Thyroid gland (tissue), 4 donors: Measurements from ENCODE around the gene CREB3L1. TPM values are rescaled to one million over a fixed set of nuclear protein-coding genes. Genes with fewer than 3 reads are reported as not detected.

Experiments used
- DNase-seq, 2 donors: peaks; one replicate each; pipeline ENCODE4 v3.0.0-alpha.2; 2019
- H3K27ac ChIP-seq, 3 donors: fragments of 200-600 bp; sonication (generic); 1 replicate in 2 of 3; 2 replicates in 1 of 3; pipeline ENCODE4 v1.5.1; 2016 to 2019; ENCODE audit warnings: mild to moderate bottlenecking in 1 of 3, moderate library complexity in 1 of 3
- H3K27me3 ChIP-seq: fragments of 200-600 bp; sonication (generic); one replicate; pipeline ENCODE4 v1.5.1; 2019
- H3K36me3 ChIP-seq, 2 donors: fragments of 200-600 bp; sonication (generic); one replicate each; pipeline ENCODE4 v1.5.1; 2016 to 2019
- H3K4me1 ChIP-seq, 2 donors: fragments of 200-600 bp; sonication (generic); one replicate each; pipeline ENCODE4 v1.5.1; 2017 to 2019
- H3K4me3 ChIP-seq, 3 donors: fragments of 200-600 bp; sonication (generic); replicated peaks in 1 of 3; 1 replicate in 2 of 3; 2 replicates in 1 of 3; pipeline ENCODE4 v1.5.1; 2016; ENCODE audit warnings: mild to moderate bottlenecking in 1 of 3
- H3K9me3 ChIP-seq: fragments of 200-600 bp; sonication (generic); one replicate; pipeline ENCODE4 v1.5.1; 2017
- POLR2A ChIP-seq, 2 donors: fragments of 450-650 bp; IDR thresholded peaks; one replicate each; pipeline ENCODE4 v1.6.1; 2017; ENCODE audit warnings: antibody characterized with exemption in 2 of 2, mild to moderate bottlenecking in 2 of 2, moderate library complexity in 1 of 2
- WGBS, 2 donors: methylation state at CpG; one replicate each; pipeline ENCODE4 v1.1.5; 2017; 5-methylcytosine and 5-hydroxymethylcytosine counted together
- intact Hi-C: fragments of 100-400 bp; cut with DNase I; formaldehyde crosslinking; loops from one replicate; pipeline ENCODE4 v1.15.1; 2023
- total RNA-seq, 4 donors: library from RNA; depleted of rRNA; stranded (reverse); fragments of >200 nt; gene quantifications; one replicate each; pipeline ENCODE4 v1.2.3, GENCODE V29; 2016
- TF ChIP-seq, protein P1 (sequence below), 6 experiments: fragments of 200-600 bp in 3 of 6; fragments of 450-650 bp in 3 of 6; sonication (generic) in 3 of 6; IDR thresholded peaks; one replicate each; pipeline ENCODE4 v1.5.1; 2016 to 2019; ENCODE audit warnings: antibody characterized with exemption in 6 of 6, mild to moderate bottlenecking in 2 of 6, inconsistent platforms in 1 of 6, moderate library complexity in 1 of 6

The CREB3L1 gene
- total RNA-seq, 4 donors from 2014 or later: 0.88 to 3.1 (median 2.1) TPM

DNA sequence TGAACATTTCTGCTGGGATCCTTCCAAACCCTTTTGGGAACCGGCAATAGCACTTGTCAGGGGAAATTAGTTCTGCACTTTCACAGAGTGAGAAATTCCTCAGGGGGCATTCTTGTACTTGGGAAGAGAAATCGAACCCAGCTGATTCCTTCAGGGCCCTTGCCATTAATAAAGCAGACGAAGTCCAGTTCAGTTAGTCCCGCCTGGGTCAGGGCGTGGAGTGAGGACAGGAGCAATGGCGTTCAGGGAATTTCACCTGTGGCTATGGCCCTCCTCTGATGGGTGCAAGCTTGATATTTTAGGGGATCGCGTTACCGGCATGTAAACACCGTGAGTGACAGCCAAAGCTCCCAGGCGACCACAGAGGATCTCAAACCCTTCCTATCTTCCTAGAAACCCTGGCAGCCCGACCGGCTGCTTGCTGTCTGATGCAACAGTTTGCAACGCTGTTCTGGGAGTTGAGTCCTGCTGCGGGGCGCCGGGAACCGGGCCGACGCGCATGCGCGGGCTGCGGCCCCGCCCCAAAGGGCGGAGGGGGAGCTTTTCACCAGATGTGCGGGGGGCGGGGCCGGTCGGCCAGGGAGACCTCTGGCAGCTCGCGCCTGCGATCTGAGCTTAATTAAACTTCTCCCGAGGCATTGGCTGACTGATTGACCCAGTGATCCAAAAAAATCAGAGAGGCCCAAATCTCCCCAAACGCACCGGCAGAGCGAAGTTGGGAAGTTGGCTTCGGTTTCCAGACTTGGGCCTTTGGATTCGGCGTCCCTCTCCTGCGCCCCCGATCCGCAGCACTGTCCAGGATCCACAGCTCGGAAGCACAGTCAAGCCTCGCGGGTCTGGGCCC, 34.3 kb upstream of the CREB3L1 start:
- TF ChIP-seq, protein P1, sequence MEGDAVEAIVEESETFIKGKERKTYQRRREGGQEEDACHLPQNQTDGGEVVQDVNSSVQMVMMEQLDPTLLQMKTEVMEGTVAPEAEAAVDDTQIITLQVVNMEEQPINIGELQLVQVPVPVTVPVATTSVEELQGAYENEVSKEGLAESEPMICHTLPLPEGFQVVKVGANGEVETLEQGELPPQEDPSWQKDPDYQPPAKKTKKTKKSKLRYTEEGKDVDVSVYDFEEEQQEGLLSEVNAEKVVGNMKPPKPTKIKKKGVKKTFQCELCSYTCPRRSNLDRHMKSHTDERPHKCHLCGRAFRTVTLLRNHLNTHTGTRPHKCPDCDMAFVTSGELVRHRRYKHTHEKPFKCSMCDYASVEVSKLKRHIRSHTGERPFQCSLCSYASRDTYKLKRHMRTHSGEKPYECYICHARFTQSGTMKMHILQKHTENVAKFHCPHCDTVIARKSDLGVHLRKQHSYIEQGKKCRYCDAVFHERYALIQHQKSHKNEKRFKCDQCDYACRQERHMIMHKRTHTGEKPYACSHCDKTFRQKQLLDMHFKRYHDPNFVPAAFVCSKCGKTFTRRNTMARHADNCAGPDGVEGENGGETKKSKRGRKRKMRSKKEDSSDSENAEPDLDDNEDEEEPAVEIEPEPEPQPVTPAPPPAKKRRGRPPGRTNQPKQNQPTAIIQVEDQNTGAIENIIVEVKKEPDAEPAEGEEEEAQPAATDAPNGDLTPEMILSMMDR (IDR thresholded peaks at IDR 0.05): no peak
- peak; percentile 19 to 88 for TF ChIP-seq POLR2A (IDR thresholded peaks at IDR 0.05)
- peak overlapping the region in 2 of 3 donors; percentile 20 to 32 for H3K4me3 ChIP-seq
- H3K36me3 ChIP-seq: no peaks in the 10 kb centered on the region
- intact Hi-C loops: no loop called here
- 1% methylated on average over 24 to 36 of the region's 46 CpGs for WGBS, 2 donors
- H3K27ac ChIP-seq: peak overlapping the region; percentile 46 to 74 (median 60)
- H3K27me3 ChIP-seq: no peaks in the 10 kb centered on the region
- H3K4me1 ChIP-seq: peaks cover 4 to 20% of the 10 kb centered on the region in 2 donors
- peak; percentile 92 to 94 for DNase-seq
- H3K9me3 ChIP-seq: no peaks in the 10 kb centered on the region

DNA sequence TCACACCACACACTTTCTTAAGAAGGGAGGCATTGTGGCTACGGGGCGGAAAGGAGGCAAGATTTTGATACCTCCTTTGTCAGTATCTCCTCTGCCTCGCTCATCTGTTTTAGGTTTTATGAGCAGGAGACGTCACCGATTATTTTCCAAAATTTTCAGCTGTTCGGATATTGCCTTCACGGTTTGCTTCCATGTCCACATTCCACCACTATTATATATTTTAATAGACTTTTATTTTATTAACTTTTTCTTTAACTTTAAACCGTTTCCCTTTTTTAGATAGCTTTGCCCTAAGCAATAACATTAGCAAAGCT, 33.7 kb upstream of the CREB3L1 start:
- Histone ChIP-seq H3K27ac (peak overlapping the region; percentile 7 to 60 (median 18)), H3K4me1 (peaks cover 3 to 14% of the 10 kb centered on the region in 2 donors), H3K27me3 (no peaks in the 10 kb centered on the region), H3K4me3 (peak overlapping the region in 2 of 3 donors; percentile 20 to 32), H3K9me3 (no peaks in the 10 kb centered on the region), H3K36me3 (no peaks in the 10 kb centered on the region)
- WGBS, 2 donors: 50 to 53% methylated on average over 8 of the region's 8 CpGs
- intact Hi-C loops: no loop called here
- DNase-seq: no peak
- TF ChIP-seq, protein P1 (IDR thresholded peaks at IDR 0.05): no peak
- no peak for TF ChIP-seq POLR2A (IDR thresholded peaks at IDR 0.05)

DNA sequence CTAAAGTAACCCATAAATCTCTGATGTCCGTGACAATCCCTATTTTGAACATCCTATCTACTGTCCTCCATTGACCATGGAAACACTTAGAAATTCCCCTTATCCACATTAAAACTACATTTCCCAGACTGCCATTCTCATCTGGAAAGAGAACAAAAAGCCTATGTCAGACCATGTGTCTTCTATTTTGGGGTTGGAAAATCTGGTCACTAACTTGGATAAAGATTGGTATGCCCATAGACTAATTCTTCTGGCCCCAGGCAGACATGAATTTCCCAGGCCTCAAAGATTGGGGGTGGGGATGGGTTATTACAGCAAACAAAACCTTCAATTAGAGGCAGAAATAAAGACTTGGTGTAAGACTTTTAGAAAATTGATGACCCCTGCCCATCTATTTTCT, 30.9 kb upstream of the CREB3L1 start:
- WGBS, 2 donors: 93 to 95% methylated on average over 1 of the region's 1 CpG
- H3K4me3 ChIP-seq: no peak overlapping the region
- H3K9me3 ChIP-seq: no peaks in the 10 kb centered on the region
- intact Hi-C loops: no loop called here
- H3K27me3 ChIP-seq: no peaks in the 10 kb centered on the region
- no peaks in the 10 kb centered on the region for H3K36me3 ChIP-seq
- H3K27ac ChIP-seq: no peak overlapping the region
- peaks cover 0 to 11% of the 10 kb centered on the region in 2 donors for H3K4me1 ChIP-seq
- no peak for DNase-seq
- TF ChIP-seq, protein P1 (IDR thresholded peaks at IDR 0.05): no peak
- no peak for TF ChIP-seq POLR2A (IDR thresholded peaks at IDR 0.05)

DNA sequence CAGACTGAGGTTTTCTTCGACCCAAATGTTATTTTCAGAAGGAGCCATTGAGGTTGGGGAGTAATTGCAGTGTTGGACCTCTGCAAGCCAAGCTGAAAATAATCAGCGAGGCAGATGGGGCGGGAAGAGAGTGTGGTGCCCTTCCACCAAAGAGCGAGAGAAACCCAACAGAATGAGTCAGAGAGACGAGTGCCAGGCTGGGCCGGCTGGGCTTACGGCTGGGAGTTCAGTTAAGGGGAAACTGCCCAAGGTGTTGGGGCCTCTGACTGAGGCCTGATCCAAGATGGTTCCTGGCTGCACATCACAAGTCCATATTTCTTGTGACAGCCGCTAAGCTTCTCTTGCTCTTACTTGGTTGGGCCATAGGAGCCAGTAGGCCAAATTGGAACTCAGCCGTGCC, 30.4 kb upstream of the CREB3L1 start:
- Histone ChIP-seq H3K27ac (no peak overlapping the region), H3K4me1 (peaks cover 0 to 11% of the 10 kb centered on the region in 2 donors), H3K36me3 (no peaks in the 10 kb centered on the region), H3K4me3 (no peak overlapping the region), H3K27me3 (no peaks in the 10 kb centered on the region), H3K9me3 (no peaks in the 10 kb centered on the region)
- no peak for DNase-seq
- intact Hi-C loops: no loop called here
- TF ChIP-seq, protein P1 (IDR thresholded peaks at IDR 0.05): no peak
- no peak for TF ChIP-seq POLR2A (IDR thresholded peaks at IDR 0.05)
- 87 to 88% methylated on average over 8 to 9 of the region's 9 CpGs for WGBS, 2 donors

DNA sequence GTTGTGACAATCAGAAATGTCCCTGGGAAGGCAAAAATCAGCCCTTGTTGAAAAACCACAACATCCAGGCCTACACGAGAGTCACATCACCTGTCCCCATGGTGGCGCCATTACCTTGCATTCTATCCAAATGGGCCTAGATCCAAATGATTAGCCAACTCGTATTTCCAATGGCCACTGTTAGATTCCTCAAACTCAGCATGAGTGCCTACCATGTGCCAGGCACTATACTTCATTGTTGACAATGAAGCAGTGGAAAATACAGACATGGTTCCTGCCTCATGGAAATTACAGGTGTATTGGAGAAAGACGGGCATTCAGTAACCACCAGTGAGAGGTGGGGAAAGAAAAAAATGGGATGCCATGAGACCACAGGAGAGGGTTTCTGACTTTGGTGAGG, 29.8 kb upstream of the CREB3L1 start:
- DNase-seq: peak; percentile 59 to 60
- intact Hi-C loops: no loop called here
- H3K27me3 ChIP-seq: no peaks in the 10 kb centered on the region
- TF ChIP-seq POLR2A (IDR thresholded peaks at IDR 0.05): no peak
- TF ChIP-seq, protein P1 (IDR thresholded peaks at IDR 0.05): peak in 4 of 6 experiments; percentile 43 to 55 (median 51)
- 42 to 44% methylated on average over 4 of the region's 4 CpGs for WGBS, 2 donors
- H3K27ac ChIP-seq: no peak overlapping the region
- H3K9me3 ChIP-seq: no peaks in the 10 kb centered on the region
- H3K36me3 ChIP-seq: no peaks in the 10 kb centered on the region
- H3K4me1 ChIP-seq: peaks cover 0 to 8% of the 10 kb centered on the region in 2 donors
- no peak overlapping the region for H3K4me3 ChIP-seq
